Stimulated activated CD4-positive, alpha-beta T cell treated with anti-CD3 and anti-CD28 coated beads, Interleukin-15, amount 100 ng/mL, for 48 hours (primary cell): Measurements from ENCODE around the gene TMEM178B.
"Not testable (repeated sequence)": the region's sequence is repeated elsewhere in the genome, so short reads cannot be mapped to it uniquely, and the experiment has no call there.

Experiments used
- DNase-seq, 2 donors: peaks; one replicate each; pipeline ENCODE4 v3.0.0-alpha.2; 2020; ENCODE audit warnings: low read depth in 2 of 2

The TMEM178B gene

DNA sequence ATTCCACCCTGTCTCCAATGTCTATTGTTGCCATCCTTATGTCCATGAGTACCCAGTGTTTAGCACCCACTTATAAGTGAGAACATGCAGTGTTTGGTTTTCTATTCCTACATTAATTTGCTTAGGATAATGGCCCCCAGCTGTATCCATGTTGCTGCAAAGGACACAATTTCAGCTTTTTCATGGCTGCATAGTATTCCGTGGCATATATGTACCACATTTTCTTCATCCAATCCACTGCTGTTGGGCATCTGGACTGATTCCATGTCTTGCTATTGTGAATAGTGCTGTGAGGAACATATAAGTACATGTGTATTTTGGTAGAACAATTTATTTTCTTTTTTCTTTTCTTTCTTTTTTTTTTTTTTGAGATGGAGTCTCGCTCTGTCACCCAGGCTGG lies 68.2 kb downstream of the TMEM178B start:
- no peak for DNase-seq

DNA sequence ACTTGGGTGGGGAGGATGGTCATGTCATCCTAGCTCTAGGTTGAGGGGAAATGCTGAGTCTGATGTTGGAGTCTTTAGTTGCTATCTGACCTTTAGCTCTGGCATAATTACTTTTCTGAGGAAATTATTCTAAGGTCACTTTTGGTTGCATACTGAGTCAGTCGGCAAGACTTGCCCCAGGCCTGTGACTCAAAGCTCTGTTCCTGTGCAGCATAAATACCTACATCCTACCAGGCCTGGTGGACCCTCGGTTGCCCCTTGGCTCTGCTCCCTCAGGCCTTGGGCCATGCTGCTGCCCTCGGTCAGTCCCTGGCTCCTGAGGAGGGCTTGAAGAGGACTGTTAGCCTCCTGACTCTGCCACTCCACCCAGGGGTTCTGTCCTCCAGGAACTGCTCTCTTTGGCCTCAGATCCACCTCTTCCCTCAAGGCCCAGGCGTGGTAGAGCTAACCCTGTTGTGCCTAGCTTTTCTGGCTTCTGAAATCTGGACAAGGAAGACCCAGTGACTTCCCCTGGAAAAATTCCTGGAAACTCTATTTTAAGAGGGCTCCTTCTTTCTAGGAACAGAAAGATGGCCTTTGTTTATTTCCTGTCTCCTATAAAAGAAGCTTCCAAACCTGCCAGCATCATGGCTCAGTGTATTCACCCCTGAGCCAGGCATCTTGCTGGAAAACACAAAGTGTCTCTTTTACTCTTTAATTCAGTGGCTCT lies 71.2 kb downstream of the TMEM178B start:
- no peak for DNase-seq

DNA sequence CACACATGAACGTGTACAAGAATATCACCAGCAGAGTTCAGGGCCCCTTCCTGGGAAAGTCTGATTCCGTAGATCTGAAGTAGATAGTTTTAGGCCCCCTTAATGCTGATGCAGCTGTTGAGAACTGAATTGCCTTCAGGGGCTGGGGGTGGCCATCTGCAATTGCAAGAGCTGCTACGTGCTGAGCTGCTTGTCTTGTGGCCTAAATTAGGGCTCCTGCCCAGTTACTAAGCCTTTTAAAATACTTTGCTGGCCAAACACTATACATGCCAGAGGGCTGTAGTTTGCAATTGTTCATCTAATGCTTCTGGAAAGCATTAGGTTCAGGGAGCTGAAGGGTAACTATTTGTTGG lies 71.7 kb downstream of the TMEM178B start:
- no peak for DNase-seq

DNA sequence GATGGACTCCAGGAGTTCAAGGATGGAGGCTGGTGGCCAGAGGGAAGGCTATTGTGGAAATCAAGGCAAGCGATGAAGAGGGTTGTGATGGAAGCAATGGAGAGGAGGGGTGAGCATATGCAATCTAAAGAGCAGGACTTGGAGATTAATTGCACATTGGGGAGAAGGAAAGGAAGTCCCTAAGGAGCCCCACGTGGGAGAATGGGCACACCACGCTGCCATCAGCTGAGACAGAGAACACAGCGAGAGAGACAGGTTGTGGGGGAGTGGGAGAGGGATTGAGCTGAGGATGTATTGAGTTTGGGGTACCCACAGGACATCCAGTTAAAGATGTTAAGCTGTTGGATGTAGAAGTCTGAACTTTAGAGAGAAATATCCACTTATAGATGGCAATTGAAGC lies 73.6 kb downstream of the TMEM178B start:
- no peak for DNase-seq

DNA sequence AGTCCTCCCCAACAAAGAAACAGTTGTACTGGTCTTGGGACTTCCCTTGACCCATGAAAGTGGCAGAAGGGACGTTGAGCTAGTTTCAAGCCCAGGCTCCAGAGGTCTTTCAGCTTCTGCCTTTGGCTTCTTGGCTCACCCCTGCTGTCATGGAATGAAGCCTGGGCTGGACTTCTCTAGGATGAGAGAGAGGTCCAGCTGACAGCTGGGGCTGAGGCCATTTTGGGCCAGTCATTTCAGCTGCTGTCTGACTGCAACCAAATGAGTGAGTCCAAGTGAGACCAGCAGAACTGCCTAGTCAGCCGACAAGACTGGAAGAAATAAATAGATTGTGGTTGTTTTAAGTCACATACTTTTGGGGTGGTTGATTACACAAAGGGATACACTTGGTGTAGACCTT lies 76.6 kb downstream of the TMEM178B start:
- DNase-seq: no peak

DNA sequence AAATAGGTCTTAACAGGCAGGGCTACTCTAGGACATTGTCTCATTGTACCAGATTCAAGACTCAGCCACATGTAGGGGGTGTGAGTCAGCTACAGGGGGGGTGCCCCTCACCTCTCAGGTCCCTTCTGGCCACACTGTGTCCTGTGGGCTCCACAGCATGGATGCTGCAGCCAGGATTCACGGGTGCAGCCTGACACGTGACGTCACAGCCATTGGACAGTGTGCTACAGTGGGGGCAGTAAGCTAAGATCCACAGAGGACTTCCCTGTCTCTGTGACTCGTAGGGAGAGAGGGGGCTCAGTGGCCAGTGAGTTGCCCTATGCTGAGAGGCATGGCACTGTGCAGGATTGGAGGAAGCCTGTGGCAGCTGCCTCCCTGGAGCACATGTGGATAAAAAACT lies 77.9 kb downstream of the TMEM178B start:
- DNase-seq: no peak

DNA sequence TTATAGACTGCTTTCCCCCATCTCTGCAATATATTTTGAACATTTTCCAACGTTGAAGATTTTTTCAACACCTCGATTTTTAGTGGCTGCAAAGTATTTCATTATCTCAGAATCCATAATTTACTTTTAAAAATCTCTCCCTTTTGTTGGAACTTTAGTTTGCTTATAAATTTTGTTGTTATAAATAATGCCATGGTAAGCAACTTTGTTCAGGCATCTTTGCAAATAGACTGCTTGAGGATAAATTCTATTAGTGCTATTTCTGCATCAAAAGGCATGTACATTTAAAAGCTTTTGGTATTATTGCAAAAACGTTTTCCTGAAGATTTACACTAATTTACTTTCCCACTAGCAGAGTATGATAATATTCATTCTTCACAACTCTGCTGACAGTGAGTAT lies 79.4 kb downstream of the TMEM178B start:
- DNase-seq: no peak

DNA sequence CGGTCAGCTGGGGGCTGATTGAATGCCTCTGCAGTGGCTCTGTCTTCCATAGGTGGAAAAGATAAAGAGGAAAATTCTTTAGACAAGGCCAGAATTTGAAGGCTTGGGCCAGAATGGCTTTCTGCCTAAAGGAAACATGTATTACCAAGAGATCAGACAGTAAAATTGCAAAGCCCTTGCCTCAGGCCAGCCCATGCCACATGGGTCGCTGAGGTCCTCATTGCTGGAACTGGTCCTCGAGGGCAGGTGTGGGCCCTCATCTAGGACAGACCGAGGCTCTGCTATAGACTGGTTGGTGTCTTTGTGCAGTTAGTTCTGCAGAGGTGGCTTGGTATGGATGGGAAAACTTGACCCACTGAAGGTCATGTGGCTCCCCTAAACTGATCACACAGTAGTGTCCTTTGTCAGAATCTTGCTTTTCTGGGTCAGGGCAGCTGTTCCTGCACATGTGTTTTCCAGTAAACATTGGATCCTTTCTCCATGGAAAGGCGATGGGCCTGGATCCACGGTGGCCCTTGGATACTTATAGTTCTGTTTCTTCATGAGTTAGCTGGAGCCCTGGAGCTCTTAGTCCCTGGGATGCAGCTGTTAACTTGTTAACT lies 80.4 kb downstream of the TMEM178B start:
- no peak for DNase-seq

DNA sequence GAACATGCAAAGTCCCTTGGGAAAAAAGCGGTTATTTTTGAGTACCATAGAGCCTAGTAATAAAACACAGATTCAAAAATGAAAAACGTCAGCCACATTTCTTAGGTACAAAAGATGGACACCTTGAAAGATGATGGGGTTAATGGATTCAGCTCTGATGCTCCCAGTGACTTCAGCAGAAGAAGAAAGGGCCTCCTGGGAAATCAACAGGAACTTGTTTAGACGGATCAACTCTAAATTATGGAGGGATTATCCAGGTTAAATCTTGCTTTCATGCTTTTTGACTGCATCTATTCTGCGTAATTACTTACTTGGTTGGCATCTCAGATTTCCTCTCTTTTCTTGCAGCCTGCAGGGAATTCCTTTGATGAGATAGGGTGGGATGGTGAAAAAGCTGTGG lies 82.5 kb downstream of the TMEM178B start:
- no peak for DNase-seq

DNA sequence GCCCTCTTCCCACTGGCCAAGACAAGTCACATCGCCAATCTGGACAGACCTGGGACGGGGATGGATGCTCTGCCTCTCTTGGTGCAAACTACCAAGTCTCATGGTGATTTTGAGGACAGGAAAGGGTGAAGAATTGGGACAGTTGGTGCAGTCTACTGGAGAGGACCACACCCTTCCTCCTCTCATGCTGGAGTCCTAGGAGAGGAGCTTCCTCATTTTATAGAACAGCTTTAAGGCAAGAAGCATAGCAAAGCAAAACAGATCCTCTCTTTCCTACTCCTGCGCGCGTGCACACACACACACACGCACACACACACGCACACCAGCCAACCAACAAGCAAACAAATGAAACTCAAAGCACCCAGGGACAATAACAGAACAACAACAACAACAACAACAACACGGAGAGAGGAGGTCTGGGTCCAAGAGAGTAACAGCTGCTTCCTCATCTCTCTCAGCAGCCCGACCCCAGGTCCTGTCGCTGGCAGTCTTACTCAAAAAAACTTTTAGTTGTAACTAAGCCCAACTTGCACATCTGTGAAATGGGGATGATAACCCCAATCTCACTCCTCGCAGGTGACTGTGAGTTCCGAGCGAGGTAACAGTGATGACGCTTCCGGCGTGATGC lies 83.4 kb downstream of the TMEM178B start:
- no peak for DNase-seq

DNA sequence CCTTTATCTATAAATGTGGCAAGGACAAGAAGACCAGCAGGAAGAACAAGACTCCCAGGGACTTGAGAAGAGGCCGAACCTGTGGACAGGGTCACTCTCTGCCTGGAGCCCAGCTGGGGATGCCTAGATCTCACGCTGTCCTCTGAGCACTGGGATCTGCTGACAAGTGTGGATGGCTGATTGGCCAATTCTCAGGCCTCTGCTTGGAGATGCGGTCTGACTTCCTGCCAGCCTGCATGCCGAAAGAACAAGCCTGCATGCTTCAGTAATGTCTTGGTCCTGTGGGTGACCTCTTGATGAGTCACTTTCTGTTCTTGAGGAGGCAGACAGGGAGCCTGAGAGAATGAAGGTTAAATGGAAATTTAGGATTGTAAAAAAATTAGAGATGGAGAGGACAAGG lies 84.7 kb downstream of the TMEM178B start:
- DNase-seq: no peak

DNA sequence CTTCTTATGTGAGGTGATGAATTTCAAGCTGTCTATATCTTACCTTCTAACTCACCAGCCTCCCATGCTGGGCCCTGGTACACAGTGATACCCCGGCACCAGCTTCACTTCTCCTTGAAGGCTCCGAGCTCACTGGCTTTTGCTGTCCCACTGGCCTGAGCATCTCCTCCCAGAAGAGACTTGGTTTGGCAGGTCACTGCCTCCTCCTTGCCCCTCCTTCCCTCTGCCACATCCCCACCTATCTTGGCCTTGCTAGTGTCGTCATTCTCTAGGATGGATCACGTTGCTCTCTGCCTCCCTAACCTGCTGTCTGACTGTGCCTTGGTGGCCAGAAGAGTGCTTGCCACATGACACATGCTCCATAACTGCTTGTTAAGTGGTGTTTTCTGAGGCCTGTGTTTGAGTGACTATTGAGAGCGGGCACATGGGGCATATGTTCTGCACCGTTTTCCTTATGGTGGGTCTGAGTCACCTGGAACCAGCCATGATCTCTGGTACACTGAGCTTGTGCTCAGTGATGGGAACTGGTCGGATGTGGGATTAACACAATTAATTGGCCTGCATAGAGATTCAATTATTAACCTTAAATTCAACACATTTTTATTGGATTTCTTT lies 86.5 kb downstream of the TMEM178B start:
- no peak for DNase-seq

DNA sequence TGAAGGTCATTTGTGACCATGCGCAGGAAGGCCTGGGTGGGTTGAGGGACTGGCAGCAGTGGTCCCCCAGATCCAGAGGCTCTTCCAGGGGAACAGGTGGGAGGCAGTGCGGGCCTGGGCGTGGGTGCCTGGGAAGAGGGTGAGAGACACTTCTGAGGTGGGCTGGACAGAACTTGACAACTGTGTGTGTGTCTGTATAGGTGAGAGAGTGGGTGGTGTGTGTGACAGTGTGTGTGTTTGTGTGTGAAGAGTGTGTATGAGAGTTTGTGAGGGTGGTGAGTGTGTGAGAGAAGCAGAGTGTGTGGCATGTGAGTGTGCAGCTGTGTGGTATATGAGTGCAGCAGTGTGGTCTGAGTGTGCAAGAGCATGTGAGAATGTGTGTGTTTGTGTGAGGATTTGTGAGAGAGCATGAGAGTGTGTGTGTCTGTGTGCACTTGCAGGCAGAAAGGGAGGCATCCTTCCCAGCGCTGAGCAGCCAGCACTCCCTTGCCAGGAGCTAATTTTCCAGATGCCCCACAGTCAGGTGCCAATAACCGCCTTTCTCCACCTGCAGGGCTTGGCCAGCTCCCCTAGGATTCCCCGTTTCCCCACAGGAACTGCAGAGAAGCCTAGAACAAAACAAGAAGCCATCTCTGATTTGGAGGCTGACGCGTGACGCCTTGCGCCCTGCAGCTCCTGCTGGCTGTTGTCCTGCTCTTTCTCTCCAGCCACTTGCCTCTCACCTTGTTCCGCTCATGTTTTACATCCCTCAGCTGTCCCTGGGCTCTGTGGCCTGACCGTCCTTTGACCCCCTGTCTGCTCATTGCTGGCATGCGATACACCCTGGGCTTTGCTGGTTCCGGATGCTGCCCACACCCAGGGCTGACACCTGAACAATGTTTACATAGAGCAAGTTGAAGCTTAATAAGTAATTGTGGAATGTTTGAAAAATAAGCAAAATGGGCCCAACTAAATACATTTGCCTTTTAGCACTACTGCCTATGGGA lies 88.0 kb downstream of the TMEM178B start:
- DNase-seq: no peak

DNA sequence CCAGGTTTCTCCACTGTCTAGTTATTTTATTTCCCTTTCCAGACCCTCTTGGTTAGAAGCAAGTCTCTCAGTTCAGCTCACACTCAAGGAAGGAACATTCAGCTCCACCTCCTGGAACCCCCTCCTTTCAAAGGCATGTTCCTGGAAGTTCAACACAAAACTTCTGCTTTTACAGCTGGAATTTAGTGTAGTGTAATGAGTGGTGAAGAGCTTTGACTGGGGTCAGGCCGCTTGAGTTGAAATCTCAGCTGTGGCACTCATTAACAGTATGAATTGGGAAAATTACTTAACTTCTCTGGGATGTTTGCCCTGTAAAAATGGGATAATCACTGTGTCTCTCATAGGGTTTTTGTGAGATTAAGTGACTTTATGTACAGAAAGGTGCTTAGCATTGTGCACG lies 91.7 kb downstream of the TMEM178B start:
- DNase-seq: no peak

DNA sequence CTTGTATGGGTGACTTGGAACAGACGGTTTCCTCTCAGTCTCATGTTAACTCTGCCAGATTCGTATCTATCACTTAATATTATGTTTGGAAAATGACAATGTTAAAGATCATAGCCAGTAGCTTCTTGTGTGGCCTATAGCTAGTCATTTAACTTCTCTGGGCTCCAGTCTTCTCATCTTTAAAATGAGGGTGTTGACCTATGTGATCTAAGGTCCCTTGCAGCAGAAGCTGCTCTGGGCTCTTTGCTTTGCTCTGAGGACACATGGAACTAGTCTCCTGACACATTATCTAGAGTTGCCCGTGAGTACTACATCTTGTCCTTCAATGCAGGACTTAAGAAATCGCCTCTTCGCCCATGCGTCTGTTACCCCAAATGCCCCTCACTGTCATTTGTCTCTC lies 93.1 kb downstream of the TMEM178B start:
- no peak for DNase-seq

DNA sequence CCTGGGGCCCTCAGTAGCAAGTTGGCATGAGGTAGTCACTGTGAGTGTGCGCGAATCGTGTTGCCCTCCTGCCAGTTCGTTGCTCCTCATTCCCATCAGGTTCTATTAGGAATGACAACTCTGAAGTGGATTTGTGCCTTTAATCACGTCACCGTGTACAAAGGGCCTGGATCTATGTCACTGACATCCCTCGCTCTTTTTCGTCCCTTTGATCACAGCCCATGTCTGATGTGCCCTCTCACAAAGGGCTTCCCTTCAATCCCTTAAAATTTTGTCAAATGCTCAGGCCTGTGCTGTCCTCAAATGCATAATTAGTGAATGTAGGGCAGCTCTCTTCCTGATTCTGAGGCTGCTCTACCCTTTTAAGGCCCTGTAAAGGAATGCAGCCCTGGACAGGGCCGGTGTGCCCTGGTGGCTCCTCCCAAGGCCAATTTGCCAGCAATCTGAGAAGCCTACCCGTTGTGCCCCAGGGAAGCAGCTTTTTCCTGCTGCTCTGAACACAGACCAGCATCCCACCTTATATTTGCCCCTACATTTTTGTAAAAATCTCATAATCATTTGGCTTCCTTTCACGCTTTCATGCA lies 93.6 kb downstream of the TMEM178B start:
- DNase-seq: no peak

DNA sequence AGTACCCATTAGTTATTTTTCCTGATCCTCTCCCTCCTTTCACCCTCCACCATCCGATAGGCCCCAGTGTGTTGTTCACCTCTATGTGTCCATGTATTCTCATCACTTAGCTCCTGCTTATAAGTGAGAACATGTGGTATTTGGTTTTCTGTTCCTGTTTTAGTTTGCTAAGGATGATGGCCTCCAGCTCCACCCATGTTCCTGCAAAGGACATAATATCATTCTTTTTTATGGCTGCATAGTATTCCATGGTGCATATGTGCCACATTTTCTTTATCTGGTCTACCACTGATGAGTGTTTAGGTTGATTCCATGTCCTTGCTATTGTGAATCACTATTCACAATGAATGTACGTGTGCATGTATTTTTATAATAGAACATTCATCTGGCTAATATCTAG lies 95.3 kb downstream of the TMEM178B start:
- DNase-seq: not testable (repeated sequence)

DNA sequence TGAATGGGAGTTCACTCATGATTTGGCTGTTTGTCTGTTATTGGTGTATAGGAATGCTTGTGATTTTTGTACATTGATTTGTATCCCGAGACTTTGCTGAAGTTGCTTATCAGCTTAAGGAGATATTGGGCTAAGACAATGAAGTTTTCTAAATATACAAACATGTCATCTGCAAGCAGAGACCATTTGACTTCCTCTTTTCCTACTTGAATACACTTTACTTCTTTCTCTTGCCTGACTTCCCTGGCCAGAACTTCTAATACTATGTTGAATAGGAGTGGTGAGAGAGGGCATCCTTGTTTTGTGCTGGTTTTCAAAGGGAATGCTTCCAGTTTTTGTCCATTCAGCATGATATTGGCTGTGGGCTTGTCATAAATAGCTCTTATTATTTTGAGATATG lies 101.9 kb downstream of the TMEM178B start:
- DNase-seq: not testable (repeated sequence)

DNA sequence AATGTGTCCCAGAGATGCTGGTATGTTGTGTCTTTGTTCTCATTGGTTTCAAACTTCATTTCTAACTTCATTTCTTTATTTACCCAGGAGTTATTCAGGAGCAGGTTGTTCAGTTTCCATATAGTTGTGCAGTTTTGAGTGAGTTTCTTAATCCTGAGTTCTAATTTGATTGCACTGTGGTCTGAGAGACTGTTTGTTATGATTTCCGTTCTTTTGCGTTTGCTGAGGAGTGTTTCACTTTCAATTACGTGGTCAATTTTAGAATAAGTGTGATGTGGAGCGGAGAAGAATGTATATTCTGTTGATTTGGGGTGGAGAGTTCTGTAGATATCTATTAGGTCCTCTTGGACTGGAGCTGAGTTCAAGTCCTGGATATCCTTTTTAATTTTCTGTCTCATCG lies 103.3 kb downstream of the TMEM178B start:
- DNase-seq: not testable (repeated sequence)

DNA sequence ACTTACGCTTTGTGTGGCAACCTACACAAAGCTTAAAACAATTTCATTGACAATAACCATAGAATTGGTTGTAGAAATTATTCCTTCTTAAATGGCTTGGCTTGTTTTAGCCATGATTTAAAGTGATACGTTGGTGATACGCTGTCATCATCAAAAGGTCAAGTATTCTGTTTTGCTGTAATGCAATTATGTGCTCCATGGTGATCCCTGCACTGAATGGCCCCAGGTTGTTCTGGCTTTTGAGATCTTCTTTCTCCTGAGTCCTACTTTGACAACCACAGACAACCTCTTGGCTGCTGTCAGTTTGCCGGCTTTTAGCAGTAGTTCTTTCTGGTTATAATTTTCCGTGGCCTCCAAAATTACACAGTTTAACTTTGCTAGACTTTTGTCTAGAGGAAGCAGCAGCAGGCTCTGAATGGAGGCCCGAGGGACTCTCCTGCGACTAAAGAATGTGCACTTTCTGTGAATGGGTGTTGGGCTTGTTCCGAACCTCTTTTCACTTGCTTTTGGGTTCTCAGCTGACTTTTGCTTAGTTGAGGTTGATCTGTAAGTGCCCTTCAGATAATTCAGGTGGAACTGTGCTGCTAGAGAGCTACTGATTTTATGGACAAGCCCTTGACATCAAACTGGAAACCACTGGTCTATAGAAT lies 104.7 kb downstream of the TMEM178B start:
- no peak for DNase-seq

DNA sequence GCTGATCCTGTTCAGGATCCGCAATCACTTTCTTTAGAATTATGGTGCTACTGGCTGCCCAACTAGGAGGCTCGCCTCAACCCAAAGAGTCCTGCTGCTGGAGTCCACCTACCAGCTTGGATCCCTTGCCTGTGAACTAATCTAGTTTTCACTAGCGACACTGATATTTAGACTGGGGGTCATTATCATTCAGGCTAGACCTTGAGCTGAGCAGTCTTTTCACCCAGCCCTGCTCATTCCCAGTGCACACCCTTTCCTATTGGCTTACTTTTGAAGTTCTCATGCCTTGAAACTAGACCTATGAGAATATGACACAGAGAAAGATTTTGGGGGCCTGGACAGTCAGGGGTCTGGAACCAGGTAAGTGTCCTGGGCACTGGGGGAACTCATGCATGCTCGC lies 107.9 kb downstream of the TMEM178B start:
- no peak for DNase-seq
